ENCODE data around the gene PSTPIP1.

The PSTPIP1 gene

GRCh38 chr15:77032647-77033416 is 37.9 kb downstream of the PSTPIP1 start:
- TF ChIP-seq Cebpa-rat (IDR thresholded peaks at IDR 0.05), result no peak
- peaks cover 49% of the 10 kb centered on the region for H3K4me1 ChIP-seq
- H3K27me3 ChIP-seq, result no peaks in the 10 kb centered on the region
- no peak overlapping the region for H3K4me3 ChIP-seq
- H3K9me3 ChIP-seq, result no peaks in the 10 kb centered on the region
- H3K27ac ChIP-seq, result peak overlapping the region; percentile 66
- peak overlapping the region; percentile 86 for H3K4me2 ChIP-seq
- peaks cover 26% of the 10 kb centered on the region for H3K36me3 ChIP-seq
- no peaks in the 10 kb centered on the region for H4K20me1 ChIP-seq
- no peak overlapping the region for H3K9ac ChIP-seq

- Histone ChIP-seq H3K4me3 (no peak overlapping the region), H3K9me3 (no peaks in the 10 kb centered on the region), H3K27ac (peak overlapping the region; percentile 66; the same call in 1 of the 2 replicates), H3K36me3 (peaks cover 27% of the 10 kb centered on the region), H3K4me2 (no peak overlapping the region), H3K4me1 (peaks cover 45% of the 10 kb centered on the region), H3K27me3 (no peaks in the 10 kb centered on the region), H3K9ac (no peak overlapping the region), H4K20me1 (no peaks in the 10 kb centered on the region)
- no peak for TF ChIP-seq Cebpa-rat (IDR thresholded peaks at IDR 0.05)
Observed at GRCh38 chr15:77033417-77033728, 38.4 kb downstream of the PSTPIP1 start.

GRCh38 chr15:77033729-77034671 is 39.1 kb downstream of the PSTPIP1 start:
- no peak for TF ChIP-seq Cebpa-rat (IDR thresholded peaks at IDR 0.05)
- no peaks in the 10 kb centered on the region for H4K20me1 ChIP-seq
- peaks cover 42% of the 10 kb centered on the region for H3K4me1 ChIP-seq
- H3K9ac ChIP-seq, result no peak overlapping the region
- H3K27me3 ChIP-seq, result no peaks in the 10 kb centered on the region
- H3K9me3 ChIP-seq, result no peaks in the 10 kb centered on the region
- no peak overlapping the region for H3K4me2 ChIP-seq
- H3K27ac ChIP-seq, result peak overlapping the region; percentile 44
- H3K4me3 ChIP-seq, result no peak overlapping the region
- H3K36me3 ChIP-seq, result peaks cover 27% of the 10 kb centered on the region

- Histone ChIP-seq H3K36me3 (peaks cover 27% of the 10 kb centered on the region), H3K27ac (peak overlapping the region; percentile 44)
Observed at GRCh38 chr15:77034695-77035489, 40.0 kb downstream of the PSTPIP1 start.

GRCh38 chr15:77035584-77035983 is 40.7 kb downstream of the PSTPIP1 start:
- Histone ChIP-seq H3K27ac (no peak overlapping the region), H3K36me3 (peaks cover 27% of the 10 kb centered on the region), H3K9ac (no peak overlapping the region), H3K4me3 (no peak overlapping the region), H4K20me1 (0 out of 2 replicates have a peak, but pooled peaks cover 2% of the 10 kb centered on the region), H3K4me2 (no peak overlapping the region), H3K27me3 (no peaks in the 10 kb centered on the region), H3K9me3 (no peaks in the 10 kb centered on the region), H3K4me1 (peaks cover 30% of the 10 kb centered on the region)
- TF ChIP-seq Cebpa-rat (IDR thresholded peaks at IDR 0.05), result no peak

More at GRCh38 chr15:77034695-77035489, 40.0 kb downstream of the PSTPIP1 start:
- no peaks in the 10 kb centered on the region for H3K27me3 ChIP-seq
- no peak overlapping the region for H3K4me3 ChIP-seq
- H4K20me1 ChIP-seq, result no peaks in the 10 kb centered on the region
- no peaks in the 10 kb centered on the region for H3K9me3 ChIP-seq
- H3K4me1 ChIP-seq, result peaks cover 33% of the 10 kb centered on the region
- no peak for TF ChIP-seq Cebpa-rat (IDR thresholded peaks at IDR 0.05)
- no peak overlapping the region for H3K9ac ChIP-seq
- no peak overlapping the region for H3K4me2 ChIP-seq

GRCh38 chr15:77035999-77036471 is 41.1 kb downstream of the PSTPIP1 start:
- H3K4me3 ChIP-seq, result no peak overlapping the region
- no peak overlapping the region for H3K27ac ChIP-seq
- H3K4me2 ChIP-seq, result no peak overlapping the region
- no peaks in the 10 kb centered on the region for H3K9me3 ChIP-seq
- TF ChIP-seq Cebpa-rat (IDR thresholded peaks at IDR 0.05), result no peak
- H3K27me3 ChIP-seq, result no peaks in the 10 kb centered on the region
- H3K9ac ChIP-seq, result no peak overlapping the region
- H3K36me3 ChIP-seq, result peaks cover 27% of the 10 kb centered on the region
- peaks cover 30% of the 10 kb centered on the region for H3K4me1 ChIP-seq
- peaks cover 7% of the 10 kb centered on the region; the same call in 1 of the 2 replicates for H4K20me1 ChIP-seq

- peaks cover 14% of the 10 kb centered on the region; the same call in 1 of the 2 replicates for H4K20me1 ChIP-seq
- no peak overlapping the region for H3K27ac ChIP-seq
Observed at GRCh38 chr15:77036537-77037387, 41.8 kb downstream of the PSTPIP1 start.

GRCh38 chr15:77037388-77038209 is 42.7 kb downstream of the PSTPIP1 start:
- Histone ChIP-seq H3K9ac (no peak overlapping the region), H4K20me1 (peaks cover 21% of the 10 kb centered on the region; the same call in 1 of the 2 replicates), H3K27ac (no peak overlapping the region), H3K4me1 (peaks cover 24% of the 10 kb centered on the region), H3K4me3 (no peak overlapping the region), H3K4me2 (no peak overlapping the region), H3K36me3 (peaks cover 33% of the 10 kb centered on the region), H3K27me3 (no peaks in the 10 kb centered on the region), H3K9me3 (no peaks in the 10 kb centered on the region)
- no peak for TF ChIP-seq Cebpa-rat (IDR thresholded peaks at IDR 0.05)

More at GRCh38 chr15:77036537-77037387, 41.8 kb downstream of the PSTPIP1 start:
- Histone ChIP-seq H3K36me3 (peaks cover 27% of the 10 kb centered on the region), H3K9me3 (no peaks in the 10 kb centered on the region), H3K4me3 (no peak overlapping the region), H3K27me3 (no peaks in the 10 kb centered on the region), H3K4me1 (peaks cover 30% of the 10 kb centered on the region), H3K4me2 (no peak overlapping the region), H3K9ac (no peak overlapping the region)
- TF ChIP-seq Cebpa-rat (IDR thresholded peaks at IDR 0.05), result no peak
